ENCODE data around the gene FAM222B. TPM values are rescaled to one million over a fixed set of nuclear protein-coding genes. Genes with fewer than 3 reads are reported as not detected.

FAM222B gene
- total and polyA plus RNA-seq, 2 experiments from 2014 or later = 63.7 to 78.5 TPM

DNA sequence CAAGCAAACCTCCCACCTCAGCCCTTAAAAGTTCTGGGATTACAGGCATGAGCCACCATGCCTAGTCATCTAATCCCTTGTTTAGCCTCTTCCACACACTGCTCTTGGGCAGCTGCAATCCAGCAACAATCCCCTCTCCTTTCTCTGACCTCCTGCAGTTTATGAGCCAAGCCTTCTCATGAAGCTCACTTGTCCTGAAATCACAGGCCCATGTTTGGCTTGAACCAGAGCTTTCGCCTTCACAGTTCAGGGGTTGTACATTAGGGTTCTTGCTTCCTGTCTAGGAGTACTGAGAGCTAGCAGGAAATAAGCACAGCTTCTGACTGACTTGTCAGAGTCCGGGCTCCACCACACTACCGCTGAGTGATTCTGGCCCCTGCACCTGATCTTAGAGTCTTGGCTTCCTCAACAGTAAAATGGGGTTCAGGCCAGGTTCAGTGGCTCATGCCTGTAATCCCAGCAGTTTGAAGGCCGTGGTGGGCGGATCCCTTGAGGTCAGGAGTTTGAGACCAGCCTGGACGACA is 28.5 kb upstream of the FAM222B start:
- H3K4me1 Mint-ChIP-seq = no peaks in the 10 kb centered on the region; the same call in 2 of the 3 replicates
- H3K27ac Mint-ChIP-seq = no peak overlapping the region; the same call in 1 of the 2 replicates
- DNase-seq (ENCODE audit: low spot score) (no peak), ATAC-seq (no peak)
- H2AFZ ChIP-seq = peak overlapping the region; percentile 52; the same call in 1 of the 2 replicates
- 0 out of 2 replicates have a peak, but pooled peaks cover 3% of the 10 kb centered on the region for H3F3A ChIP-seq (replicated peaks; ENCODE audit: low read depth)
- H3K4me1 ChIP-seq (ENCODE audit: insufficient read depth) = no peaks in the 10 kb centered on the region
- H3K9me2 ChIP-seq (ENCODE audit: insufficient read depth) = no peaks in the 10 kb centered on the region
- H4K20me1 ChIP-seq (replicated peaks; ENCODE audit: insufficient read depth) = no peaks in the 10 kb centered on the region
- TF ChIP-seq, protein P1, sequence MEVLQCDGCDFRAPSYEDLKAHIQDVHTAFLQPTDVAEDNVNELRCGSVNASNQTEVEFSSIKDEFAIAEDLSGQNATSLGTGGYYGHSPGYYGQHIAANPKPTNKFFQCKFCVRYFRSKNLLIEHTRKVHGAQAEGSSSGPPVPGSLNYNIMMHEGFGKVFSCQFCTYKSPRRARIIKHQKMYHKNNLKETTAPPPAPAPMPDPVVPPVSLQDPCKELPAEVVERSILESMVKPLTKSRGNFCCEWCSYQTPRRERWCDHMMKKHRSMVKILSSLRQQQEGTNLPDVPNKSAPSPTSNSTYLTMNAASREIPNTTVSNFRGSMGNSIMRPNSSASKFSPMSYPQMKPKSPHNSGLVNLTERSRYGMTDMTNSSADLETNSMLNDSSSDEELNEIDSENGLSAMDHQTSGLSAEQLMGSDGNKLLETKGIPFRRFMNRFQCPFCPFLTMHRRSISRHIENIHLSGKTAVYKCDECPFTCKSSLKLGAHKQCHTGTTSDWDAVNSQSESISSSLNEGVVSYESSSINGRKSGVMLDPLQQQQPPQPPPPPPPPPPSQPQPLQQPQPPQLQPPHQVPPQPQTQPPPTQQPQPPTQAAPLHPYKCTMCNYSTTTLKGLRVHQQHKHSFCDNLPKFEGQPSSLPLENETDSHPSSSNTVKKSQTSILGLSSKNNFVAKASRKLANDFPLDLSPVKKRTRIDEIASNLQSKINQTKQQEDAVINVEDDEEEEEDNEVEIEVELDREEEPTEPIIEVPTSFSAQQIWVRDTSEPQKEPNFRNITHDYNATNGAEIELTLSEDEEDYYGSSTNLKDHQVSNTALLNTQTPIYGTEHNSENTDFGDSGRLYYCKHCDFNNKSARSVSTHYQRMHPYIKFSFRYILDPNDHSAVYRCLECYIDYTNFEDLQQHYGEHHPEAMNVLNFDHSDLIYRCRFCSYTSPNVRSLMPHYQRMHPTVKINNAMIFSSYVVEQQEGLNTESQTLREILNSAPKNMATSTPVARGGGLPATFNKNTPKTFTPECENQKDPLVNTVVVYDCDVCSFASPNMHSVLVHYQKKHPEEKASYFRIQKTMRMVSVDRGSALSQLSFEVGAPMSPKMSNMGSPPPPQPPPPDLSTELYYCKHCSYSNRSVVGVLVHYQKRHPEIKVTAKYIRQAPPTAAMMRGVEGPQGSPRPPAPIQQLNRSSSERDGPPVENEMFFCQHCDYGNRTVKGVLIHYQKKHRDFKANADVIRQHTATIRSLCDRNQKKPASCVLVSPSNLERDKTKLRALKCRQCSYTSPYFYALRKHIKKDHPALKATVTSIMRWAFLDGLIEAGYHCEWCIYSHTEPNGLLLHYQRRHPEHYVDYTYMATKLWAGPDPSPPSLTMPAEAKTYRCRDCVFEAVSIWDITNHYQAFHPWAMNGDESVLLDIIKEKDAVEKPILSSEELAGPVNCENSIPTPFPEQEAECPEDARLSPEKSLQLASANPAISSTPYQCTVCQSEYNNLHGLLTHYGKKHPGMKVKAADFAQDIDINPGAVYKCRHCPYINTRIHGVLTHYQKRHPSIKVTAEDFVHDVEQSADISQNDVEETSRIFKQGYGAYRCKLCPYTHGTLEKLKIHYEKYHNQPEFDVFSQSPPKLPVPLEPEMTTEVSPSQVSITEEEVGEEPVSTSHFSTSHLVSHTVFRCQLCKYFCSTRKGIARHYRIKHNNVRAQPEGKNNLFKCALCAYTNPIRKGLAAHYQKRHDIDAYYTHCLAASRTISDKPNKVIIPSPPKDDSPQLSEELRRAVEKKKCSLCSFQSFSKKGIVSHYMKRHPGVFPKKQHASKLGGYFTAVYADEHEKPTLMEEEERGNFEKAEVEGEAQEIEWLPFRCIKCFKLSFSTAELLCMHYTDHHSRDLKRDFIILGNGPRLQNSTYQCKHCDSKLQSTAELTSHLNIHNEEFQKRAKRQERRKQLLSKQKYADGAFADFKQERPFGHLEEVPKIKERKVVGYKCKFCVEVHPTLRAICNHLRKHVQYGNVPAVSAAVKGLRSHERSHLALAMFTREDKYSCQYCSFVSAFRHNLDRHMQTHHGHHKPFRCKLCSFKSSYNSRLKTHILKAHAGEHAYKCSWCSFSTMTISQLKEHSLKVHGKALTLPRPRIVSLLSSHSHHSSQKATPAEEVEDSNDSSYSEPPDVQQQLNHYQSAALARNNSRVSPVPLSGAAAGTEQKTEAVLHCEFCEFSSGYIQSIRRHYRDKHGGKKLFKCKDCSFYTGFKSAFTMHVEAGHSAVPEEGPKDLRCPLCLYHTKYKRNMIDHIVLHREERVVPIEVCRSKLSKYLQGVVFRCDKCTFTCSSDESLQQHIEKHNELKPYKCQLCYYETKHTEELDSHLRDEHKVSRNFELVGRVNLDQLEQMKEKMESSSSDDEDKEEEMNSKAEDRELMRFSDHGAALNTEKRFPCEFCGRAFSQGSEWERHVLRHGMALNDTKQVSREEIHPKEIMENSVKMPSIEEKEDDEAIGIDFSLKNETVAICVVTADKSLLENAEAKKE (CRISPR knock-in tag; IDR thresholded peaks at IDR 0.05) = no peak
- TF ChIP-seq ETS1 (IDR thresholded peaks at IDR 0.05) (no peak), NANOG (IDR thresholded peaks at IDR 0.05; ENCODE audit: borderline replicate concordance) (no peak), ZNF331 (CRISPR knock-in tag; IDR thresholded peaks at IDR 0.05; ENCODE audit: low read depth) (no peak), CTCF (conservative IDR thresholded peaks at IDR 0.05; ENCODE audit: low read depth in 2 of 2) (no peak), CREB1 (CRISPR knock-in tag; IDR thresholded peaks at IDR 0.05; ENCODE audit: low read depth) (no peak), JUNB (IDR thresholded peaks at IDR 0.05; ENCODE audit: unreplicated experiment) (no peak), ZNF114 (CRISPR knock-in tag; IDR thresholded peaks at IDR 0.05) (no peak), EZH2phosphoT487 (IDR thresholded peaks at IDR 0.05; ENCODE audit: unreplicated experiment) (no peak), REST (IDR thresholded peaks at IDR 0.05; ENCODE audit: unreplicated experiment) (no peak), STAT1 (IDR thresholded peaks at IDR 0.05; ENCODE audit: unreplicated experiment) (no peak), EZH2 (IDR thresholded peaks at IDR 0.05; ENCODE audit: low read depth, unreplicated experiment) (no peak), POLR2AphosphoS5 (IDR thresholded peaks at IDR 0.05; ENCODE audit: low read depth) (no peak)
- H3K4me3 ChIP-seq = no peak overlapping the region
- H3K27me3 ChIP-seq (ENCODE audit: insufficient read depth) = no peaks in the 10 kb centered on the region
- no peaks in the 10 kb centered on the region for H3K36me3 Mint-ChIP-seq (ENCODE audit: low read depth)
- H3K27me3 Mint-ChIP-seq (ENCODE audit: insufficient read depth, low read depth, poor library complexity) = peaks cover 7% of the 10 kb centered on the region
- H3K36me3 ChIP-seq (ENCODE audit: insufficient read depth) = no peaks in the 10 kb centered on the region
- H3K27ac ChIP-seq (ENCODE audit: low read depth) = no peak overlapping the region
- no peaks in the 10 kb centered on the region; the same call in 2 of the 3 replicates for H3K9me3 Mint-ChIP-seq
- no peak overlapping the region; the same call in 2 of the 3 replicates for H3K4me3 Mint-ChIP-seq
- no peaks in the 10 kb centered on the region for H3K79me2 ChIP-seq (replicated peaks; ENCODE audit: insufficient read depth)
- no peak overlapping the region for H3K4me2 ChIP-seq
